Measurements from ENCODE around the gene SHCBP1L. TPM values are rescaled to one million over a fixed set of nuclear protein-coding genes. Genes with fewer than 3 reads are reported as not detected.

SHCBP1L gene
- total RNA-seq, 1 experiment from 2014 or later = not detected

DNA sequence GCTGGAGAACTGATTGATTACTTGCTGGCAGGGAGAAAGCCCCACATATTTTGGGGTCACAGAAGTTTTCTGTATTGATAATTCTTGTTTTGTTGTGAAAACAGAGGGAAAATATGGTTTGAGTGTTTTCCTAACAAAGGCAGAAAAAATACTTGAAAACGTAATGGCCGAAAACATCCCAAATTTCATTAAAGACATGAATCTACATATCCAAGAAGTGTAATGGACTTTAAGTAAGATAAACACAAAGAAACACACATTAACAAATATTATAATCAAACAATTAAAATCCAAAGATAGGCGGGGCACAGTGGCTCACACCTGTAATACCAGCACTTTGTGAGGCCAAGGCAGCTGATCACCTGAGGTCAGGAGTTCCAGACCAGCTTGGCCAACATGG, 39.6 kb downstream of the SHCBP1L start:
- peaks cover 4% of the 10 kb centered on the region; the same call in 1 of the 2 replicates for H3K9me3 ChIP-seq (ENCODE audit: control insufficient read depth, insufficient read depth, low read depth, low read length)
- H3K27ac ChIP-seq (ENCODE audit: low read length) = no peak overlapping the region
- BruUV-seq (replicated peaks) = no TSS peak
- in situ Hi-C loops (cut with HindIII; ENCODE audit: low pct_unique_long_range_greater_than_20kb, low sequenced_read_pairs) (no loop called here), intact Hi-C loops (cut with micrococcal nuclease; ENCODE audit: unreplicated experiment) (no loop called here)
- no peaks in the 10 kb centered on the region; the same call in 1 of the 2 replicates for H3K27me3 ChIP-seq (ENCODE audit: control insufficient read depth, insufficient read depth, low read length)
- ATAC-seq (no peak), DNase-seq (ENCODE audit: low read depth, low spot score) (no peak)
- ChIA-PET CTCF (no interaction called here), POLR2A (no interaction called here)
- H3K4me1 ChIP-seq (ENCODE audit: control insufficient read depth, insufficient read depth, low read length) = no peaks in the 10 kb centered on the region
- H3K36me3 ChIP-seq (ENCODE audit: control insufficient read depth, insufficient read depth, low read length) = no peaks in the 10 kb centered on the region
- TF ChIP-seq, protein P1, sequence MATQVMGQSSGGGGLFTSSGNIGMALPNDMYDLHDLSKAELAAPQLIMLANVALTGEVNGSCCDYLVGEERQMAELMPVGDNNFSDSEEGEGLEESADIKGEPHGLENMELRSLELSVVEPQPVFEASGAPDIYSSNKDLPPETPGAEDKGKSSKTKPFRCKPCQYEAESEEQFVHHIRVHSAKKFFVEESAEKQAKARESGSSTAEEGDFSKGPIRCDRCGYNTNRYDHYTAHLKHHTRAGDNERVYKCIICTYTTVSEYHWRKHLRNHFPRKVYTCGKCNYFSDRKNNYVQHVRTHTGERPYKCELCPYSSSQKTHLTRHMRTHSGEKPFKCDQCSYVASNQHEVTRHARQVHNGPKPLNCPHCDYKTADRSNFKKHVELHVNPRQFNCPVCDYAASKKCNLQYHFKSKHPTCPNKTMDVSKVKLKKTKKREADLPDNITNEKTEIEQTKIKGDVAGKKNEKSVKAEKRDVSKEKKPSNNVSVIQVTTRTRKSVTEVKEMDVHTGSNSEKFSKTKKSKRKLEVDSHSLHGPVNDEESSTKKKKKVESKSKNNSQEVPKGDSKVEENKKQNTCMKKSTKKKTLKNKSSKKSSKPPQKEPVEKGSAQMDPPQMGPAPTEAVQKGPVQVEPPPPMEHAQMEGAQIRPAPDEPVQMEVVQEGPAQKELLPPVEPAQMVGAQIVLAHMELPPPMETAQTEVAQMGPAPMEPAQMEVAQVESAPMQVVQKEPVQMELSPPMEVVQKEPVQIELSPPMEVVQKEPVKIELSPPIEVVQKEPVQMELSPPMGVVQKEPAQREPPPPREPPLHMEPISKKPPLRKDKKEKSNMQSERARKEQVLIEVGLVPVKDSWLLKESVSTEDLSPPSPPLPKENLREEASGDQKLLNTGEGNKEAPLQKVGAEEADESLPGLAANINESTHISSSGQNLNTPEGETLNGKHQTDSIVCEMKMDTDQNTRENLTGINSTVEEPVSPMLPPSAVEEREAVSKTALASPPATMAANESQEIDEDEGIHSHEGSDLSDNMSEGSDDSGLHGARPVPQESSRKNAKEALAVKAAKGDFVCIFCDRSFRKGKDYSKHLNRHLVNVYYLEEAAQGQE (IDR thresholded peaks at IDR 0.05; ENCODE audit: insufficient read depth in 1 of 2, low read depth in 2 of 2, low read length in 1 of 2) = no peak
- TF ChIP-seq TCF7L2 (IDR thresholded peaks at IDR 0.05; ENCODE audit: low read depth, low read length) = no peak
- TF ChIP-seq, protein P2, sequence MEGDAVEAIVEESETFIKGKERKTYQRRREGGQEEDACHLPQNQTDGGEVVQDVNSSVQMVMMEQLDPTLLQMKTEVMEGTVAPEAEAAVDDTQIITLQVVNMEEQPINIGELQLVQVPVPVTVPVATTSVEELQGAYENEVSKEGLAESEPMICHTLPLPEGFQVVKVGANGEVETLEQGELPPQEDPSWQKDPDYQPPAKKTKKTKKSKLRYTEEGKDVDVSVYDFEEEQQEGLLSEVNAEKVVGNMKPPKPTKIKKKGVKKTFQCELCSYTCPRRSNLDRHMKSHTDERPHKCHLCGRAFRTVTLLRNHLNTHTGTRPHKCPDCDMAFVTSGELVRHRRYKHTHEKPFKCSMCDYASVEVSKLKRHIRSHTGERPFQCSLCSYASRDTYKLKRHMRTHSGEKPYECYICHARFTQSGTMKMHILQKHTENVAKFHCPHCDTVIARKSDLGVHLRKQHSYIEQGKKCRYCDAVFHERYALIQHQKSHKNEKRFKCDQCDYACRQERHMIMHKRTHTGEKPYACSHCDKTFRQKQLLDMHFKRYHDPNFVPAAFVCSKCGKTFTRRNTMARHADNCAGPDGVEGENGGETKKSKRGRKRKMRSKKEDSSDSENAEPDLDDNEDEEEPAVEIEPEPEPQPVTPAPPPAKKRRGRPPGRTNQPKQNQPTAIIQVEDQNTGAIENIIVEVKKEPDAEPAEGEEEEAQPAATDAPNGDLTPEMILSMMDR (IDR thresholded peaks at IDR 0.05) = no peak
- TF ChIP-seq POLR2AphosphoS5 (IDR thresholded peaks at IDR 0.05; ENCODE audit: low read depth, low read length) = no peak
- TF ChIP-seq SIN3A (IDR thresholded peaks at IDR 0.05; ENCODE audit: borderline replicate concordance, insufficient read depth, low read depth, low read length) = no peak
- no peak overlapping the region for H3K4me3 ChIP-seq (ENCODE audit: low read depth in 2 of 2, low read length in 2 of 2)

DNA sequence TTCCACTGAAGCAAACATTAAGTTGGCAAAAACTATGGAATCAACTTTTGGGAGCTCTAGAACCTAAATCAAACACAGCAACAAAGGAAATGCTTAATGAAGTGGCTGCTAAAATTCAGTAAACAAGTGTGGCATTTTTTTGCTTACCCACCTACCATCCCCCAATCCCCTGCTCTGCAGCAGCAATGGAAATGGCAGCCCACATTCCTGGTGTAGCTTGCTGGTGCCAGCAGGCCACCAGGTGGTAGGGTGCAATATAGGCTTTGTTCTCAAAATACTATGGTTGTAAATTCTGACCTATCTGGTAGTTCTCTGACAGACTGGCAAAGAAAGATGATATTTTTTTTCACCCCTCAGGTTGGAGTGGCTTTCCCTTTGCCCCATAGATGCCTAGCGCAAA, 42.8 kb downstream of the SHCBP1L start:
- POLR2A ChIA-PET = no interaction called here
- peak; percentile 75; the same call in 1 of the 2 replicates for ATAC-seq
- Histone ChIP-seq H3K4me3 (ENCODE audit: low read depth in 2 of 2, low read length in 2 of 2) (no peak overlapping the region), H3K4me1 (ENCODE audit: control insufficient read depth, insufficient read depth, low read length) (no peaks in the 10 kb centered on the region), H3K36me3 (ENCODE audit: control insufficient read depth, insufficient read depth, low read length) (no peaks in the 10 kb centered on the region), H3K9me3 (ENCODE audit: control insufficient read depth, insufficient read depth, low read depth, low read length) (peaks cover 4% of the 10 kb centered on the region; the same call in 1 of the 2 replicates), H3K27me3 (ENCODE audit: control insufficient read depth, insufficient read depth, low read length) (no peaks in the 10 kb centered on the region; the same call in 1 of the 2 replicates), H3K27ac (ENCODE audit: low read length) (no peak overlapping the region)
- TF ChIP-seq POLR2AphosphoS5 (IDR thresholded peaks at IDR 0.05; ENCODE audit: low read depth, low read length) = no peak
- TF ChIP-seq, protein P1 (IDR thresholded peaks at IDR 0.05; ENCODE audit: insufficient read depth in 1 of 2, low read depth in 2 of 2, low read length in 1 of 2) = no peak
- TF ChIP-seq TCF7L2 (IDR thresholded peaks at IDR 0.05; ENCODE audit: low read depth, low read length) = no peak
- TF ChIP-seq, protein P2 (IDR thresholded peaks at IDR 0.05) = no peak
- no peak for TF ChIP-seq SIN3A (IDR thresholded peaks at IDR 0.05; ENCODE audit: borderline replicate concordance, insufficient read depth, low read depth, low read length)
- in situ Hi-C loops (cut with HindIII; ENCODE audit: low pct_unique_long_range_greater_than_20kb, low sequenced_read_pairs) (no loop called here), intact Hi-C loops (cut with micrococcal nuclease; ENCODE audit: unreplicated experiment) (no loop called here)
- CTCF ChIA-PET = no interaction called here
- DNase-seq (ENCODE audit: low read depth, low spot score) = no peak
- no TSS peak for BruUV-seq (replicated peaks)
